Jurkat, Clone E6-1 (cell line): ENCODE results near the gene CLIP3.
A peak's percentile ranks its signal among the peaks of the same experiment; 100 is the strongest.

ENCODE experiments used
- DNase-seq: peaks from one replicate; pipeline ENCODE4 v3.0.0-alpha.2; 2011; ENCODE audit warnings: low read depth, low spot score
- H3K4me3 ChIP-seq: 2 replicates; pipeline ENCODE4 v1.5.1; 2011; ENCODE audit warnings: mild to moderate bottlenecking, low read length, control low read depth, moderate library complexity

Gene CLIP3

DNA sequence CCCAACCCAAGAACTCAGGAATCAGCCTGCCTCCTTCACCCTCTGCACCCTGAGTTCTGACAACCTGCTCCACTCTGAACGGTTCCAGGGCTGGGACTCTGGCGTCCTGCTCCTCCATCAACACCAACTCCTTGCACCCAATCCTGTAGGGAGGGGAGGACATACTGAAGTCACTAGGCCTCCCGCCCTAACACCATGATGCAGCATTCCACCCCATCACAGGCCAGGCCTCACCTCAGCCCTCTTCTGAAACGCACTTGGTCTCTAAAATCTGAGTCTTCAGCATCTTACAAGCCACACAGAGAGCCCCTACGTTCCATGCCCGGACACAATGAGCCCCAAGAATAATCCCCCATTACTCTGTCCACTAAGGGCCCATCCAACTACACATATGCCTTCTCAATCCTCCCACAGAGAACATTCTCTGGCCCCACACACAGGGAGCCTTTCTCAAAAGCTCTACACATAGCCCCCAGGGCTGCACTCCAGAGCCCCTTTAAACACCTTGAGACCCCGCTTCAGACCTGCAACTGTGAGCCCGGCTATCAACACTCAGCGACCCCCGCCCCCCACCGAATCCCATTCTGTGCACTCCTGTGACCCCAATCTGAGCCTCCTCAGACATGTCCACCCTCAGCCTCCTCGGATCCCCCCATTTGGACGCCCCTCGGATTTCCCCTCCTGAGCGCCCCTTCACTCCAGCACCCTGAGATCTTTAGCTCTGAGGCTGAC is 19.2 kb downstream of the CLIP3 start:
- no peak for DNase-seq
- peak overlapping the region; percentile 93 for H3K4me3 ChIP-seq

DNA sequence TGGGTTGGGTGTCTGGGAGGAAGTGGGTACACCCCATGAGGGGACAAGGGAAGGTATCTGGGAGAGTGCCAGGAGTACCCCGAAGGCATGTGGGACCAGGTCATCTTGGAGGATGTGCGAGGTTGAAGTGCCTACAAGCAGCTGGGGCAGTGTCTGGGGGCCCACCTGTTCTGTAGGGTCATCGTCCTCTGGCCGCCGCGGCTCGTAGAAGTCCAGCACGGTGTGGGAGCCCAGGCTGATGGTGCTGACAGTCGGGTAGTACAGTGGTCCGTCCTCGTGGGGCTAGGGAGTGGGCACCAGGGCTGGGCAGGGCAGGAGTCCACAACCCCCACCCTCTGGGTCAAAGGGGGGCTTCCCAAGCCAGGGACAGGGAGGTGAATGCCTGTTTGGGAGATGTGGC is 22.3 kb downstream of the CLIP3 start:
- no peak for DNase-seq
- H3K4me3 ChIP-seq = no peak overlapping the region

DNA sequence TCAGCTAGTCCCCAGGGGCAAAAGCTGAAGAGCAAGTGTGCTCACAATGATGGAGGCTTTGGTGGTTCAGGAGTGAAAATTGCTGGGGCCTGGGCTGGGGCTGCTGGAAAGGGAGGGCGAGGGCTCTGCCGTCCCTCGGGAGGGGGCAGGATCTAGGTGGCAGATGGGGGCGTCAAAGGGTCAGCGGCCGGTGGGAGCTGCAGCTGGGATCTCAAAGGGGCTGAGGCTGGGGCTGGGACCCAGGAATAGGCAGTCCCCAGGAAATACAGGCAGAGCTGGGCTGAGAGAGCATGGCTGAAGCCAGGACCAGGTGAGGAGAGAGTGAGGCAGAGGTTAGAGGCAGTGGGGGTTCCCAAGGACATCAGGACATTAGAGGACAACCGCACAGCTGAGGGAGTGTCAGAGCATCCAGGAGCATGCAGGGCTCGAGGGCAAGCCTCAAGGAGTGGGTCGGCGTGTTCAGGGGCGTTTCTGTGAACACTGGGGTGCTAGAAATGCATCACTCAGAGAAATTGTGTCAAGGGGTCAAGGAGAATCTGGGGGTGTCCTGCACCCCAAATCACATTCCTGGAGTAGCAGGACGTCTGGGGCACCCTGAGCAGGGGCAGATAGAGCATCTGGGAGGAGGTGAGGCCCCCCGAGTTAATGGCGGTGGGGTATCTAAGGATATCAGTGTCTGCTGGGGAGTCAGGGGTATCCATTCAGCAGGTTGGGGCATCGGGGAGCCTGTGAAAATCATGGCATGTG is 22.9 kb downstream of the CLIP3 start:
- DNase-seq = no peak
- H3K4me3 ChIP-seq = no peak overlapping the region

DNA sequence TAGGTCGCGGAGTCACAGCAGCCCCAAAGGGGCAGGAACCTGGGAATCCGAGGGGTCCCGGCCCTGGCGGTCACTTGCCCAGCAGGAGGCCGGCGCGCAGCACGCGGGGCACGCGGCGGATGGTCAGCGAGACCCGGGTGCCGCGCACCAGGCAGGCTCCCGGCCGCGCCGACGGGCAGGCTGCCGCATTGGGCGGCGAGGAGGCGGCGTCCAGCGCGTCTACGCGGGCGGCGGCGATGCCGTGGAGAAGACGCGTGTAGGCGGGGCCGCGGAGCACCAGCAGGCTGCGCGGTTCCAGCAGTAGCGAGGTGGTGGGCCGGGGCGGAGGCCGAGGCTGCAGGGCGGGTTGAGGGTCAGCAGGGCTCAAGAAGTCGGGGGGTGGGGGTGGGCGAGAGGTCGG is 23.5 kb downstream of the CLIP3 start:
- no peak for DNase-seq
- H3K4me3 ChIP-seq = no peak overlapping the region

DNA sequence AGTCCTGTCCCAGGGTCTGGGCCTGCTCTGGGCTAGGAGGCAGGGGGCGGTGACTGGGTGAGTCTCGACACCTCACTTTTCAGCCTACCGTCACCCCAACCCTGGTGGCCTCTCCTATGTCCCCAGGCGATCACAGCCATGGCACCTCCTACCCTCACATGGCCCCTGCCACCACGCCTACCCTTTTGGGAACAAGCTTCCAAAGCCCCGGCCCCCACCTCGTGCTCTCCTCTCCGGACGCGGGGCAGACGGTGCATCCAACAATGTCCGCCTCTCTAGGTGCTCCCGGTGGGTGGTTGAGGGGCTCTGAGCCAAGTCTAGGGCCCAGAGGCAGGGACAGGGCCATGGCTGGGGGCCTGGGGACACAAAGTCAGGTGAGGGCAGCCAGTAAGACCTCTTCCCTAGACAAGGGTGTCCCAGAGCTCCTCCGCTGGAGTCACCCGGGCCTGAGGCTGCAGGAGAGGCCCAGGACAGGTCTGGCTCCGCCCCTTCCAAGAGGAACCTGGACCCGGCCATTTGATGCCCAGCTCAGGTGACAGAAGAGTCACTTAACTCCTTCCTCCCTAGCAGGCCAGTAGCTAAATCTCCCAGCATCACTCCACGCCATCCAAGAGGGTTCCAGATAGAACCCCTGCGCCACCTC is 24.2 kb downstream of the CLIP3 start, which contains the start of gene SYNE4:
Gene SYNE4 (minus strand): TSS at position 478 of the 643 bp plus-strand sequence. CDS start 132 bp downstream, at position 346.
- DNase-seq = no peak
- H3K4me3 ChIP-seq = no peak within 1 kb of the TSS

DNA sequence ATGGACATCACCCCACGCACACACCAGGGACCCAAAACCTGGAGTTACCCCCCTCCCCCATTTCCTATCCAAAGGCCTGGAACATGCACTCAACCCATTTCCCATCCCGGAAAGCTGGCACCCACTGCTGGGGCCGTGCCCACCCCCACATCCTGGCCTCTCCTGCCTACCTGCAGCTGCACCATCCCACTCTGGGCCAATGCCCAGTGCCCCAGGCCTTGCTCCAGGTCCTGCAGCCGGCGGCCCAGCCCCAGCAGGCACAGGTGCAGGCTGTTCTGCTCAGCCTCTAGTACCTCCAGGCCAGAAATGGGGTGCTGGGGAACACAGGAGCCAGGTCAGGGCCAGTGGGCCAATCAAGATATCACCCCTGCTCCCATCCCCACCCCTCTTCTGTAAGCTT is 25.7 kb downstream of the CLIP3 start:
- no peak overlapping the region for H3K4me3 ChIP-seq
- no peak for DNase-seq

DNA sequence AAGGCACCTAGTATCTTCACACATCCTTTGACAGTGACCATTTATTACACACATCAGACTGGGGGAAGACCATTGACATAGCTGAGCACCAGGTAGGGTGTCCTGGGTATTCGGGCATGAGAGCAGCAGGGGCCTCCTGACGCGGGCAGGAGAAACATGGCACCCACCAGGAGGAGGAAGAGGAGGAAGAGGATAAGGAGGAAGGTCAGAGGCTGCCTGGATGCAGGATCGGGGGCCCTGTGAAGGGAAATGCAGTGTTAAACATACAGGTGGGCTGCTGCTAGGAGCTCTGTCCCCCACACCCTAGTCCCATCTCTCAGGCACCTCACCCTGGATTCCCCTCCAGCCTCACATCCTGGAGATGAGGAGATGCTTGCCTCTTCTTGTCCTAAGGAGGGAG is 29.4 kb downstream of the CLIP3 start:
- no peak overlapping the region for H3K4me3 ChIP-seq
- no peak for DNase-seq

DNA sequence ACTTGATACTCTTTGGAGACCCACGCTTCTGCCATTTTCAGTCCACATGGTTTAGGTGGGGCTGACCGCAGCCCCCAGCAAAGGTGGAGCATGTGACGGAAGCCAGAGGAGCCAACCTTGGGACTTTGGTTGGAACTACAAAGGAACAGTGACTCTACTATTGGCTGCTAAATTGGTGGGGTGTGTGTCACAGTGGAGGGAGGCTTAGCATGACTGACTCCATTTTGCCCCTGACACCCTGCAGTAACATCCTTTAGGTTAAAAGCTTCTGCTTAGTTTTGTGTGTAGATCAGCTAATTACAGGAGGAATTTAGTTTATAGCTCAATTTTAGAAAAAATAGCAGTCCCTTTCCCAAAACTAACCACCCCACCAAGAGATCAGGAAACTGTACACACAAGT is 31.1 kb downstream of the CLIP3 start:
- DNase-seq = no peak
- no peak overlapping the region for H3K4me3 ChIP-seq

DNA sequence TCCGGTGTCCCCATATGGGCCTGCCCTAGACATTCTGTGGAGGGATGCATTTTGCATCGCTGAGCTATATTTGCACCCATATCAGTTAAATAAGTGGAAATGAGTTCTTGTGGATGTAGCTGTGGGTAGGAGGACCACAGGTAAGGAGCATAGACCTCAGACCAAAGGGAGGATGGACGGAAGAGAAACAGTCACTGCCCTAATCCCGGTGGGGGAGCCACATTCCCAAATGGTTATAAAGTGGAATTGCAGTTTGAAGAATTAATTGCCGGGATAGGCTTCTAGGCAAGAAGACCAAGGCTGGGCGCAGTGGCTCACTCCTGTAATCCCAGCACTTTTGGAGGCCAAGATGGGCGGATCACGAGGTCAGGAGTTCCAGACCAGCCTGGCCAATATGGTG is 35.9 kb downstream of the CLIP3 start:
- no peak for DNase-seq
- H3K4me3 ChIP-seq = no peak overlapping the region

DNA sequence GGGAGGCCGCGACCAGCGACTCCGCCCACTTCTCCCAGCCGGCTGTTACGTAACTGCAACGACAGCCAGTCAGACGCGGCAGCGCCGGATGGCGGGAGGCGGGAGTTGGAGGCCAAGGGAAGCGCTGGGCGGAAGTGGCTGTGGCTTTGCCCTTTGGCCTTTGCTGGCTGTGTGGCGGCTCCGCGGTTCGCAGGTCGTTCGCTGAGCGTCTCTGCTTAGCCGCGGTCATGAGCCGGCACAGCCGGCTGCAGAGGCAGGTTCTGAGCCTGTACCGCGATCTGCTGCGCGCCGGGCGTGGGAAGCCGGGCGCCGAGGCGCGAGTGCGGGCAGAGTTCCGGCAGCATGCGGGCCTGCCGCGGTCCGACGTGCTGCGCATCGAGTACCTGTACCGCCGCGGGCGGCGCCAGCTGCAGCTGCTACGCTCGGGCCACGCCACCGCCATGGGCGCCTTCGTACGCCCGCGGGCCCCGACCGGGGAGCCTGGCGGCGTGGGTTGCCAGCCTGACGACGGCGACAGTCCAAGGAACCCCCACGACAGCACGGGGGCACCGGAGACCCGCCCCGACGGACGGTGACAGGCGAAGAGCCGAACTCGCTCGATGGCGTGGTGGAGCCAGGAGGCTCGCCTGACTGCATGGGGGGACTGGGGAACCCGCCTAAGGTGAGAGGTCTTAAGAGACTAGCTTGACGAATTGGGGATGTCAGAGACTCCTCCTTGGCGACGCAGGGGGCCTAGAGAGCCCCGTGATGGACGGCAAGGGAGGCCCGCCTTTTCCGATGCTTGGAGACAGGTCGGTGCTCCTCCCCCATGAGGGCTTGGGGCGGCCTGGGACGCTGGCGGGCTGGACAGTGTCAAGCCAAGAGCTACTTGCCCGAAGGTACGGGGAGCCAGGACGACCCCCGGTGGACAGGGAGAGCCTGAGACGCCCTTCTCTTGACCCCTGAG is 37.4 kb downstream of the CLIP3 start, which contains the start of gene SDHAF1:
Gene SDHAF1 (plus strand): TSS at position 141 of the 946 bp plus-strand sequence. CDS start 87 bp downstream, at position 228.
- peak within 1 kb of the TSS; percentile 81 for H3K4me3 ChIP-seq
- DNase-seq = peak; percentile 84

DNA sequence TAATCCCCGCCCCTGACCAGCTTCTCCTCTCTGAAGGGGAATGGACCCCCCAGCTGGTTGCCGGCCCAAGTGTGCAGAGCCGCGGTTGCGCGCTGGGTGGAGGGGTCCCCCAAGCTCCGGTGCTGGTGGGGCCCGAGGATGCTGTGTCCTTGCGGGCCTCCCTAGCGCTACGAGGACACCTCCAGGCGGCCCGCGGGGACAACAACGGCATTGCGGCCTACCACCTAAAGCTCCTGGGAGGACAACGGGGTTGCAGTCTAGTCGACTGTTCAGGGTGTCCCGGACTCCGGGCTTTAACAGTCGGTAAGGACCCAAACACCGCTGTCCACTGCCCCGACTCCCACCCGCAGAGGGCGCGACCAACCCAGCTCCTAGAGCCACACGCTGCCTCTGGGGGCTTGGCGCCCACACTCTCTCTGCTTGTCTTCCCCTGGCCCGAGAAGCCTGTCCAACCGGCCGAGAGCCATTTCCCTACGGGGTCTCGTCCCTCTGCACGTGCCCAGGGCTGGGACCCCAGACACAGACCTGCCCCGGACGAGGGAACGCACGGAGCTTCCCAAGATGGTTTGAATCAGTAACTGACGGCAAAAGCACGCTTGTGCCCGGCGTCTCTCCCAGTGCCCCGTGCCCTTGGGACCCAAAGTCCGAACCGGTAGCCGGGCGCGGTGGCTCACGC is 38.6 kb downstream of the CLIP3 start:
- no peak for DNase-seq
- H3K4me3 ChIP-seq = peak overlapping the region; percentile 81

DNA sequence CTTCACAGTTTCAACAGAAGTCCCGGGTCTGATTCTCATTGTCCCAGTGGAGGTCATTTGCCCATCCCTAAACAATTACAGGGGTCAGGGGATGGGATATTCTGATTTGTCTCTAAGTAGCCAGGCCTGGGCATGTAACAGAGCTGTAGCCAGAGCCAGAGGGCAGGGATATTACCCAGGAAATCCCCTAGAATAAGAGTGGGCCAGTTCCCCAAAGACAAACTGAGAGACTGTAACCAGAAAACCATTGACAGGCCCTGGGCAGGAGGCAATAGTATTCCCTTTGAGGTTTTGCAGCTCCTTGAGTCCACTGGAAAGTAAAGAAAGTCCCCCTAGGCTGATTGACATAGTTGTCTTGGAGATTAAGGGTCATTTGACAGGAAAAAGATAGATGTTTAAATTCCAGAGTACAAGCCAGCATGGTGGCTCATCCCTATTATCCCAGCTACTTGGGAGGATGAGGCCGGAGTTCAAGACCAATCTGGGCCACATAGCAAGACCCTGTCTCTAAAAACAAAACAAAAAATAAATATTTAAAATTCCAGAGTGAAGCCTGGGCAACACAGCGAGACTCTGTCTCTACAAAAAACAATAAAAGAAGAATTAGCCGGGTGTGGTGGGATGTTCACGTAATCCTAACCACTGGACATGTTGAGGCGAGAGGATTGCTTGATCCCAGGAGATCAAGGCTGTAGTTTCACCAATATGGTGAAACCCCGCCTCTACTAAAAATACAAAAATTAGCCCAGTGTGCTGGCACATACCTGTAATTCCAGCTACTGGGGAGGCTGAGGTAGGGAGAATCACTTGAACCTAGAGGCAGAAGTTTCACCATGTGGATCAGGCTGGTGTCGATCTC is 39.5 kb downstream of the CLIP3 start:
- no peak overlapping the region for H3K4me3 ChIP-seq
- no peak for DNase-seq

DNA sequence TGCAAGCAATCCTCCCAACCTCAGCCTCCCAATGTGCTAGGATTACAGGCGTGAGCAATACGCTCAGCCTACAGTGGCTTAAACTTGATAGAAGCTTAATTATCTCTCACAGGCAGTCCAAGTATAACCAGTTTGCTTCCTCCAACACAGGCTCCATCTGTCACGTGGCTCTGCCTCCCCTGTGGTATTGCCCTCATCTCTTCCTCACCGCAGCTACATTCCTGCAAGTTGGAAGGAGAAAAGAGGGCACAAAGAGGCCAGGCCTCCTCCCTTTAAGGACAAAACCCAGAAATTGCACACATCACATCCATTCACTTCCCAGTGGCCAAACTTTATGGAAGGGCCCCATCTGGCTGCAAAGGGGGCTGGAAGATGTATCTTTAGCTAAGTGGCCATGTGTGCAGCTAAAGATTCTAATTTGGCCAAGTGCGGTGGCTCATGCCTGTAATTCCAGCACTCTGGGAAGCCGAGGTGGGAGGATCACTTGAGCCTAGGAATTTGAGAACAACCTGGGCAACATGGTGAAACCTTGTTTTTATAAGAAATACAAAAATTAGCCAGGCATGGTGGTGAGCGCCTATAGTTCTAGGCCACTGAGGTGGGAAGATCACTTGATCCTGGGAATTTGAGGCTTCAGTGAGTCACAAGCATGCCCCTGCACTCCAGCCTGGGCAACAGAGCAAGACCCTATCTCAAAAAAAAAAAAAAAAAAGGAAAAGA is 40.8 kb downstream of the CLIP3 start:
- no peak for DNase-seq
- H3K4me3 ChIP-seq = no peak overlapping the region

DNA sequence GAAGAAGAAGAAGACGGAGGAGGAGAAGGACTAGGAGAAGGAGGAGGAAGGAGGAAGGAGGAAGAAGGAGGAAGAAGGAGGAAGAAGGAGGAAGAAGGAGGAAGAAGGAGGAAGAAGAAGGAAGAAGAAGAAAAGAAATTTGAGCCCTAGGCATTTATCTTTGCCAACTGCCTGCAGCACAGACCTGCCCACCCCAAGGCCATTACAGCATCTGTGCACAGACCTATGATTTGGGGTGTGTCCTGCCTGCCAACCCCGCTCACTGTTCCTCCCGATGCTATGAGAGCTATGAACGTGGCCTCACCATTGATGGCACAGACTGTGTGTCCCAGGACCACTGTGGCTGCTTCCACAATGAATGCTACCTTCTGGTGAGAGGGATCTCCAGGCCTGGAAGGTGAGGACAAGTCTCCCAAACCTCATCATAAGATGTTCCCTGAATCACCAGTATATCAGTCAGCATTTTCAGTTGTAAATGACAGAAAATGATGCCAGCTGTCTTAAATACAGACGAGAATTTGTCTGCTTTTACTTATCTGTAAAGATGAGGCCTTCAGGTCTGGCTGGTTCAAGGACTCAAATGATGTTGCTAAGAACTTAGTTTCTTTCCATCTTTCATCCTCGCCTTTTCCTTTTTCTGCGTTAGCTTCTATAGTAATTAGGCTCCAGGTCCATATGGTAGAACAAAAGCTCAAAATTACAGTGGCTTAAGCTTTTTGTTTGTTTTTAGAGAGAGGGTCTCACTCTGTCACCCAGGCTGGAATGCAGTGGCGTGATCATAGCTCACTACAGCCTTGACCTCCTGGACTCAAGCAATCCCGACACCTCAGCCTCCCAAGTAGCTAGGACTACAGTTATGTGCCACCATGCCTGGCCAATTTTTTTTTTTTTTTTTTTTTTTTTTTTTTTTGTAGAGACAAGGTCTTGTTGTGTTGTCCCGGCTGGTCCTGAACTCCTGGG is 41.6 kb downstream of the CLIP3 start:
- no peak for DNase-seq

DNA sequence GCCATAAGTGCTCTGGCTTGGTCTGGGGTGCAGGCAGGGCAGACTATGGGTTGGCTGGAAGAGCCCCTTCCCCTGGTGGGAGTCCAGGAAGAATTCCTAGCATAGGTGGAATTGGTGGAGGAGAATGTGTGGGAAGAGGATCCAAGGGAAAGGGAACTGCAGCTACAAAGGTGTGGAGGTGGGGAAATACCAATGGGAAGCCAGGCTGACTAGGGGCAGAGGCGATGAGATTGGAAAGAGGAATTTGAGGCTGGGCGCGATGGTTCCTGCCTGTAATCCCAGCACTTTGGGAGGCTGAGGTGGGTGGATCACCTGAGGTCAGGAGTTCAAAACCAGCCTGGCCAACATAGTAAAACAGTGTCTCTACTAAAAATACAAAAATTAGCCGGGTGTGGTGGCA is 42.5 kb downstream of the CLIP3 start:
- no peak overlapping the region for H3K4me3 ChIP-seq
- no peak for DNase-seq

More for the DNA sequence above, 41.6 kb downstream of the CLIP3 start:
- H3K4me3 ChIP-seq = no peak overlapping the region

DNA sequence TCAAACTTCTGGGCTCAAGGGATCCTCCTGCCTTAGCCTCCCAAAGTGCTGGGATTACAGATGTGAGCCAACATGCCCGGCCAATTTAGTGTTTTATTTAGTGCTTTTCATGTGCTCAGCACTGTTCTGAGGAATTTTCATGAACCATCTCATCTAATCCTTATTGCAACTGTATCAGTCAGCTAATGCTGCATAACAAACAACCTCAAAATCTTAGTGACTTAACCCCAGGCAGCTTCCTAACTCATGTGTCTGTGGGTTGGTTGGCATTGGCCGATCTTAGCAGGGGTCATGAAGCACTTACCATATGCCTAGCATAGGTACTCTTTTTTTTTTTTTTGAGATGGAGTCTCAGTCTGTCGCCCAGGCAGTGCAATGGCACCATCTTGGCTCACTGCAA is 43.8 kb downstream of the CLIP3 start:
- no peak overlapping the region for H3K4me3 ChIP-seq
- DNase-seq = no peak
